ENCODE results near the gene FSTL4.

Gene FSTL4

DNA sequence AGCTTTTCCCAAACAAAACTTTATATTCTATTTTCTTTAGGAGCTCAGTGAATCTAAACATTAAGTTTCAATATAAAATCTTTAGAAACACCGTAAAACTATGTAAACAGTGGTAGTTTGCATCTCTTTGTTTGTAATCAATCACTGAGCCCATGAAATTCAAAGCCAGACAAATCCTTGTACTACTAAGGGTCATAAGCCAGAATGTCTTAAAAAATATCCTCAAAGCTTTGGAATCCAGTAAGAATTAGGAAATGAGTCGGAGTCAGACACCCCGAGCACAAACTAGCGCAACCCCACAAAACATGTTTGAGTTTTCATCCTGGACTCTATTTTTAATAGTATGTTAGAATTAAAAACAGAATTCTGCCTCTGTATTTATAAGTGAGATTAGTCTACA, 406.7 kb downstream of the FSTL4 start:
- H3K27ac ChIP-seq: no peak overlapping the region
- TF ChIP-seq, protein P1, sequence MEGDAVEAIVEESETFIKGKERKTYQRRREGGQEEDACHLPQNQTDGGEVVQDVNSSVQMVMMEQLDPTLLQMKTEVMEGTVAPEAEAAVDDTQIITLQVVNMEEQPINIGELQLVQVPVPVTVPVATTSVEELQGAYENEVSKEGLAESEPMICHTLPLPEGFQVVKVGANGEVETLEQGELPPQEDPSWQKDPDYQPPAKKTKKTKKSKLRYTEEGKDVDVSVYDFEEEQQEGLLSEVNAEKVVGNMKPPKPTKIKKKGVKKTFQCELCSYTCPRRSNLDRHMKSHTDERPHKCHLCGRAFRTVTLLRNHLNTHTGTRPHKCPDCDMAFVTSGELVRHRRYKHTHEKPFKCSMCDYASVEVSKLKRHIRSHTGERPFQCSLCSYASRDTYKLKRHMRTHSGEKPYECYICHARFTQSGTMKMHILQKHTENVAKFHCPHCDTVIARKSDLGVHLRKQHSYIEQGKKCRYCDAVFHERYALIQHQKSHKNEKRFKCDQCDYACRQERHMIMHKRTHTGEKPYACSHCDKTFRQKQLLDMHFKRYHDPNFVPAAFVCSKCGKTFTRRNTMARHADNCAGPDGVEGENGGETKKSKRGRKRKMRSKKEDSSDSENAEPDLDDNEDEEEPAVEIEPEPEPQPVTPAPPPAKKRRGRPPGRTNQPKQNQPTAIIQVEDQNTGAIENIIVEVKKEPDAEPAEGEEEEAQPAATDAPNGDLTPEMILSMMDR (IDR thresholded peaks at IDR 0.05): no peak
- TF ChIP-seq ZFX (IDR thresholded peaks at IDR 0.05; ENCODE audit: borderline replicate concordance): no peak

DNA sequence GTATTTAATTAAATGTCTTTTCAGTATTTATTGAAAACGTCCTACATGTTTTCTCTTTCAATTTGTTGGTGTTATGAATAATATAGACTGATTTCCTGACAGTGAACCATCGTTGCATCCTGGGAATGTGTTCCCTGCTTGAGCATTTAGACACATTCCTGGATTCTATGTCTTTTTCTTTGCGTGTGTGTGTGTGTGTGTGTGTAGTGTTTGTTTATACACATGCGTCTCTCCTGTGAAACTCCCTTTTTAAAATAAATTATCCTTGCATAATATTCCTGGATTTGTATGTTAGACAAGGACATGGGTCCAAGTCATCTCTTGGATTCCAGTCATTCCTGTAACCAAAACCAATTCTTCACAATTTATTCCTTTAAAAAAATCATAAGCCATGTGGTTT, 407.1 kb downstream of the FSTL4 start:
- no peak overlapping the region for H3K27ac ChIP-seq
- TF ChIP-seq ZFX (IDR thresholded peaks at IDR 0.05; ENCODE audit: borderline replicate concordance): no peak
- TF ChIP-seq, protein P1 (IDR thresholded peaks at IDR 0.05): no peak

DNA sequence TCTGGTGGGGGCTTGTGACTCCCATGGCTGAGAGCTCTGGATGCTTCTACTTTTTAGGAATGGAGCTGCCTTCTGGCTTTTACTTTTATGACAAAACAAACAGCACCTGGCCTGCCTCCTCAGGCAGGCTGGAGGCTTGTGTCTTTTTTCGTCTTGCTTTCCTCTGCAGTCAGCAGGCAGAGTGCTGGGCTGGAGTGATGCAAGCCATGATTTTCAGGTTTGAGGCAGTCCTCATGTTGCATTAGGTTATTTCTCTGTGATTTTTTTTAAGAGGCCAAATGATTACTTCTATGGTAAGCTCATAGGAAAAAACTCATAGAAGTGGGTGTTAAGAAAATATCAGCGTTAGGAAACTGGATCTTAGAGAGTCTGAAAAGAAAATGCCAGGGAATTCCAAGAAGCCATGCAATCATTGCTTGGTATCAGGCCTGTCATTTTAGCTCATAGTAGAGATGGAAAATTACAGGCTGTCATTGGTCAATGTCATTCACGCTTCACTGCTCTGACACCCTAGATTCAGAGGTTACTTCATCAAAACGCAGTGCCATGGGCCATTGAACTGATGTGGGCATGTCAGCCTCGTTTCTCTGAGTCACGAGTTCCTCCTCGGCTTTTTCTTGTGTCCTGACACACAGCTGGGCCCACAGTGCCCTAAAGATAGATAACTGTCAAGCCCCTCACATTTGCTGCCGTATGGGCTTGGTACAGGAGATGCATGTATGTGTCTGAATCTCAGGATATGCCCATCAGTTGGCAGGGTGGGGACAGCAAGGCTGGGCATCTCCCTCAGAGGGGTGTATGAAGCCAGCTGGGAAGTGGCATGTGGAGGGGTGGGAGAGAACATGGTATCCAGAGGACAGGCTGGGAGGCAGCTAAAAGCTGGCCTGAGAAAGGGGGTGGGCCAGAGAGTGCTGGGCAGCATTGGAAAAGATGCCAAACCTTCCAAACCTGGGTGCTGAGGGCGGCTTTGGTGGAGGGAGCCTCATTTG, 408.7 kb downstream of the FSTL4 start:
- TF ChIP-seq, protein P1 (IDR thresholded peaks at IDR 0.05): no peak
- TF ChIP-seq ZFX (IDR thresholded peaks at IDR 0.05; ENCODE audit: borderline replicate concordance): no peak
- no peak overlapping the region for H3K27ac ChIP-seq

DNA sequence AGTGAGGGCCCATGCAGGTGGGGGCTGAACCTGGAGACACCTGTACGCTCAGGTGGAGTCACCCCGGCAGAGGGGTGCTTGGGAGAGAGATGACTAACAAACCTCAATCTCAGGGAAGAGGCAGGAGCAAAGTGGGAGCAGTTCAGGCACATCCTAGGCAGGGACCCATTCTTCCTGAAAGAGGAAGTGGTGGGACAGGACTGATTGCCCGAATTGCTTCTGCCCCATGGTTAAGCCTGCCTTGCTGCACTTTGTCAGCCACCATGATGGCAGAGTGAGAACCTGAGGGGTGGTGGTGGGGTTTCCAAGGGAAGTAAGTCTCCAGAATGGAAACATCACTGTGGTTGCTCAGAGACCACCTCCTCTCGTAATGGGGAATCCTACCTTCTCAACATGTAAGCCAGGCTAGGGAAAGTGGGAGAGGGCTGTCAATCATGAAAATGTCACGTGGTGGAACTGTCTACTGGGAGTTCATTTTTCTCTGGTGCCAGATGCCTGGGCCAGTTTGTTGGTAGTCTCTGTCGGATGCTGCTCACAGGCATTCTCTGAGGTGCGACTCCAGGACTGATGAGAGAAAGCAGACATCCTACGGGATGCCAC, 410.2 kb downstream of the FSTL4 start:
- H3K27ac ChIP-seq: no peak overlapping the region
- TF ChIP-seq ZFX (IDR thresholded peaks at IDR 0.05; ENCODE audit: borderline replicate concordance): no peak
- TF ChIP-seq, protein P1 (IDR thresholded peaks at IDR 0.05): no peak

DNA sequence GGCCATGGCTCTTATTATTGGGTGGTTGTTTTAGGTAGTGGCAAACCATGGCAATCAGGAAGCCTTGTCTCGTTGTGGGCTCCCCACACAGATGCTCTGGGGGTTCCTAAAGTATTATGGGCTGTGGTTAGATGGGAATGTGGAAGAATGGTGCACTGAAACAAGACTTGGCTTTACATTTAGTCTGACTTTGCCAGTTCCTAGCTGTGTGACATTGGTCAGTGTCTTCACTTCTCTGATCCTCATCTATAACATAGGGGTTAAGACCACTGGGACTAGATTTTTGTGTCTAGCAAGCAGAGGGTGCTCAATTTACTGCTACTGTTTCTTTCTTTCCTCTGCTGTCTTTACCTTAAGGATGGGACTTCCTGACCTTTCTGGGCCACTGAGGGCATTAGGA, 411.0 kb downstream of the FSTL4 start:
- H3K27ac ChIP-seq: no peak overlapping the region
- TF ChIP-seq, protein P1 (IDR thresholded peaks at IDR 0.05): no peak
- TF ChIP-seq ZFX (IDR thresholded peaks at IDR 0.05; ENCODE audit: borderline replicate concordance): no peak

DNA sequence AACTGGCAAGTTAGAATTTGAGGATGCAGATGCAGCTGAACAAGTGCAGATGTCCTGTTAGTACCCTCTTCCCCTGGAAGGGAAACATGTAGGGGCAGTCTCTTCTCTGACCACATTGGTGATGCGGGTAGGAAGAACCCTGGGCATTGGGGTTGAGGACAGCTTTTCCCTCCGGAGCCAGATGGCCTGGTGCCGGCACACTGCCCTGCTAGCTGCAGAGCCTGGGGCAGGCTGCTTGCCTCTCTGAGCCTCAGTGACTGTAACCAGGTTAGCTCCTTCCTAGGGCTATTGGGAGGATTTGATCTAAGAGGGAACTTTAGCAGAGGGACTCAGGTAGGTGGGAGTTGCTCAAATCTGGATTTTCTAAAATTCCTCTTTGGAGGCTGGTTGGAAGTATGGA, 412.1 kb downstream of the FSTL4 start:
- TF ChIP-seq, protein P1 (IDR thresholded peaks at IDR 0.05): no peak
- TF ChIP-seq ZFX (IDR thresholded peaks at IDR 0.05; ENCODE audit: borderline replicate concordance): no peak
- no peak overlapping the region for H3K27ac ChIP-seq
